Mesenchymal stem cell (in vitro differentiated cells and primary cell): ENCODE data around the gene ASB9.
A peak's percentile ranks its signal among the peaks of the same experiment; 100 is the strongest.

Source experiments
- DNase-seq: peaks from one replicate; pipeline ENCODE4 v3.0.0-alpha.2; 2013
- H2AFZ ChIP-seq: one replicate; pipeline ENCODE4 v1.6.1; 2013; ENCODE audit warnings: low read depth, mild to moderate bottlenecking, control low read depth, inconsistent platforms, low read length, moderate library complexity
- H2AK5ac ChIP-seq: 2 replicates; pipeline ENCODE4 v1.6.1; 2013; ENCODE audit warnings: low read length, moderate library complexity, mild to moderate bottlenecking, inconsistent platforms; ENCODE audit not compliant: severe bottlenecking
- H2BK120ac ChIP-seq: one replicate; pipeline ENCODE4 v1.6.1; 2013; ENCODE audit warnings: low read depth, mild to moderate bottlenecking, inconsistent platforms, low read length, moderate library complexity
- H2BK12ac ChIP-seq, 2 experiments: one replicate each; pipeline ENCODE4 v1.6.1; 2013; ENCODE audit warnings: inconsistent platforms in 2 of 2, low read length in 2 of 2, mild to moderate bottlenecking in 2 of 2, moderate library complexity in 2 of 2, control low read depth in 1 of 2
- H2BK15ac ChIP-seq: one replicate; pipeline ENCODE4 v1.6.1; 2013; ENCODE audit warnings: mild to moderate bottlenecking, low read depth, inconsistent platforms; ENCODE audit not compliant: poor library complexity, severe bottlenecking
- H2BK5ac ChIP-seq: 2 replicates; pipeline ENCODE4 v1.6.1; 2013; ENCODE audit warnings: low read depth, mild to moderate bottlenecking, low read length, control low read depth, inconsistent platforms; ENCODE audit not compliant: poor library complexity, severe bottlenecking
- H3K14ac ChIP-seq, 2 experiments: one replicate each; pipeline ENCODE4 v1.6.1; 2013; ENCODE audit warnings: inconsistent platforms in 2 of 2, low read length in 2 of 2, control low read depth in 1 of 2, mild to moderate bottlenecking in 1 of 2, moderate library complexity in 1 of 2
- H3K18ac ChIP-seq, 2 experiments: one replicate each; pipeline ENCODE4 v1.6.1; 2013; ENCODE audit warnings: inconsistent platforms in 2 of 2, low read length in 2 of 2, control low read depth in 1 of 2, low read depth in 1 of 2, mild to moderate bottlenecking in 1 of 2
- H3K23ac ChIP-seq, 2 experiments: one replicate each; pipeline ENCODE4 v1.6.1; 2013; ENCODE audit warnings: inconsistent platforms in 2 of 2, low read length in 2 of 2, mild to moderate bottlenecking in 2 of 2, moderate library complexity in 2 of 2, control low read depth in 1 of 2
- H3K27ac ChIP-seq: 2 replicates; pipeline ENCODE4 v1.5.1; 2013; ENCODE audit warnings: mild to moderate bottlenecking, moderate library complexity, low read length, control low read depth, inconsistent platforms; ENCODE audit not compliant: poor library complexity, severe bottlenecking
- H3K27me3 ChIP-seq, 2 experiments: 2 replicates each; pipeline versions ENCODE4 v1.6.1 to v1.7.0; 2013; ENCODE audit warnings: low read length in 2 of 2, mild to moderate bottlenecking in 2 of 2, moderate library complexity in 2 of 2, control low read depth in 1 of 2, inconsistent platforms in 1 of 2; ENCODE audit not compliant: control insufficient read depth in 1 of 2, insufficient read depth in 1 of 2
- H3K36me3 ChIP-seq, 2 experiments: 2 replicates each; pipeline versions ENCODE4 v1.6.1 to v1.7.0; 2013; ENCODE audit warnings: low read length in 2 of 2, control low read depth in 1 of 2, inconsistent platforms in 1 of 2, low read depth in 1 of 2, mild to moderate bottlenecking in 1 of 2; ENCODE audit not compliant: insufficient read depth in 2 of 2, control insufficient read depth in 1 of 2
- H3K4ac ChIP-seq, 2 experiments: one replicate each; pipeline ENCODE4 v1.6.1; 2013; ENCODE audit warnings: inconsistent platforms in 2 of 2, low read length in 2 of 2, mild to moderate bottlenecking in 2 of 2, moderate library complexity in 2 of 2, control low read depth in 1 of 2, low read depth in 1 of 2
- H3K4me1 ChIP-seq: 2 replicates; pipeline ENCODE4 v1.6.1; 2013; ENCODE audit warnings: low read depth, low read length, control low read depth; ENCODE audit not compliant: control insufficient read depth, insufficient read depth
- H3K4me2 ChIP-seq: 2 replicates; pipeline ENCODE4 v1.6.1; 2013; ENCODE audit warnings: low read length, mild to moderate bottlenecking, inconsistent platforms; ENCODE audit not compliant: poor library complexity, severe bottlenecking
- H3K4me3 ChIP-seq, 2 experiments: 2 replicates each; pipeline versions ENCODE4 v1.5.1 to v1.7.0; 2013; ENCODE audit warnings: low read length in 2 of 2, mild to moderate bottlenecking in 2 of 2, control low read depth in 1 of 2, low read depth in 1 of 2; ENCODE audit not compliant: insufficient read depth in 1 of 2
- H3K79me1 ChIP-seq: replicated peaks from 2 replicates; pipeline ENCODE4 v1.6.1; 2013; ENCODE audit warnings: mild to moderate bottlenecking, control low read depth, low read length, inconsistent platforms; ENCODE audit not compliant: poor library complexity, severe bottlenecking
- H3K9ac ChIP-seq: 2 replicates; pipeline ENCODE4 v1.7.0; 2013; ENCODE audit warnings: mild to moderate bottlenecking, low read length, moderate library complexity
- H3K9me3 ChIP-seq: 2 replicates; pipeline ENCODE4 v1.7.0; 2013; ENCODE audit warnings: mild to moderate bottlenecking, low read length; ENCODE audit not compliant: control insufficient read depth
- H4K8ac ChIP-seq: one replicate; pipeline ENCODE4 v1.6.1; 2013; ENCODE audit warnings: inconsistent platforms, mild to moderate bottlenecking, low read length, moderate library complexity
- H4K91ac ChIP-seq: one replicate; pipeline ENCODE4 v1.6.1; 2013; ENCODE audit warnings: mild to moderate bottlenecking, low read length, inconsistent platforms
- WGBS: methylation state at CpG from one replicate; pipeline ENCODE4 v1.1.7; 2013; ENCODE audit warnings: mixed read lengths; 5-methylcytosine and 5-hydroxymethylcytosine counted together

Gene ASB9

GRCh38 chrX:15206306-15206705, 63.6 kb downstream of the ASB9 start:
- no peaks in the 10 kb centered on the region for H3K9me3 ChIP-seq
- H3K36me3 ChIP-seq = no peaks in the 10 kb centered on the region
- H3K4me2 ChIP-seq = no peak overlapping the region
- WGBS = no CpG with 5 or more reads among the region's 1 CpG
- no peaks in the 10 kb centered on the region for H3K4me1 ChIP-seq
- no peak overlapping the region for H3K14ac ChIP-seq
- no peak overlapping the region for H3K4me3 ChIP-seq
- no peak overlapping the region for H2BK15ac ChIP-seq
- no peaks in the 10 kb centered on the region for H3K79me1 ChIP-seq
- H3K27me3 ChIP-seq = no peaks in the 10 kb centered on the region
- no peak overlapping the region for H4K91ac ChIP-seq
- no peak overlapping the region for H3K23ac ChIP-seq
- no peak for DNase-seq
- H3K27ac ChIP-seq = no peak overlapping the region
- no peak overlapping the region for H2BK5ac ChIP-seq
- H2BK120ac ChIP-seq = no peak overlapping the region
- H2AFZ ChIP-seq = no peak overlapping the region
- H3K4ac ChIP-seq = no peak overlapping the region
- no peak overlapping the region for H4K8ac ChIP-seq
- no peak overlapping the region for H3K18ac ChIP-seq
- no peak overlapping the region for H2BK12ac ChIP-seq
- H2AK5ac ChIP-seq = no peak overlapping the region
- H3K9ac ChIP-seq = no peak overlapping the region

GRCh38 chrX:15204130-15204751, 65.6 kb downstream of the ASB9 start:
- Histone ChIP-seq H2BK120ac (no peak overlapping the region), H4K91ac (no peak overlapping the region), H2AK5ac (no peak overlapping the region), H3K79me1 (no peaks in the 10 kb centered on the region), H3K9ac (no peak overlapping the region), H2AFZ (no peak overlapping the region), H3K9me3 (no peaks in the 10 kb centered on the region), H3K14ac (no peak overlapping the region), H3K36me3 (no peaks in the 10 kb centered on the region), H2BK5ac (no peak overlapping the region), H2BK15ac (no peak overlapping the region), H3K4me3 (no peak overlapping the region), H3K4me1 (no peaks in the 10 kb centered on the region), H4K8ac (no peak overlapping the region), H3K23ac (no peak overlapping the region), H3K18ac (no peak overlapping the region), H2BK12ac (no peak overlapping the region), H3K27me3 (no peaks in the 10 kb centered on the region), H3K4me2 (no peak overlapping the region), H3K4ac (no peak overlapping the region), H3K27ac (no peak overlapping the region)
- 94% methylated on average over 3 of the region's 4 CpGs for WGBS
- DNase-seq = no peak

DNA sequence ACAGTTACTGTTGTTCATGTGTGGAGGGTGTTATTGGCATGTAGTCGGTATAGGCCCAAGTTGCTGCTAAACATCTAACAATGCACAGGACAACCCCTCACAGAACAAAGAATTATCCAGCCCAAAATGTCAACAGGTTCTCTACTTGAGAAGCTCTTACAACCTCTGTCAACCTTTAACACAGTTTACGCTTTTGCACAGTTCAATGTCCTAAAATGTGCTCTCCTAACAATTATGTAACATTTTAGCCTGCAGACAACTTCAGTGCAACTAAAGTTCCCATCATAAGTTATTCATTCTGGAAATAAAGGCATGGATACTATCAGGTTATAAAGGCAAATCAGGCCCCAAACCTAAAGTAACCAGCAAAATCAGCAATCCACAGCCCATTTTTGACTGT, 66.2 kb downstream of the ASB9 start:
- no peaks in the 10 kb centered on the region for H3K27me3 ChIP-seq
- H3K27ac ChIP-seq = no peak overlapping the region
- no peak overlapping the region for H2BK15ac ChIP-seq
- WGBS = 100% methylated on average over 1 of the region's 2 CpGs
- H4K91ac ChIP-seq = no peak overlapping the region
- H2BK12ac ChIP-seq = no peak overlapping the region
- H2BK5ac ChIP-seq = no peak overlapping the region
- no peak overlapping the region for H3K14ac ChIP-seq
- H3K79me1 ChIP-seq = no peaks in the 10 kb centered on the region
- no peak overlapping the region for H2BK120ac ChIP-seq
- H3K4ac ChIP-seq = no peak overlapping the region
- no peaks in the 10 kb centered on the region for H3K36me3 ChIP-seq
- no peak overlapping the region for H3K9ac ChIP-seq
- no peak overlapping the region for H2AFZ ChIP-seq
- H3K9me3 ChIP-seq = no peaks in the 10 kb centered on the region
- H3K18ac ChIP-seq = no peak overlapping the region
- no peak overlapping the region for H4K8ac ChIP-seq
- H3K4me3 ChIP-seq = no peak overlapping the region
- H3K4me2 ChIP-seq = no peak overlapping the region
- no peaks in the 10 kb centered on the region for H3K4me1 ChIP-seq
- no peak for DNase-seq
- no peak overlapping the region for H3K23ac ChIP-seq
- no peak overlapping the region for H2AK5ac ChIP-seq

DNA sequence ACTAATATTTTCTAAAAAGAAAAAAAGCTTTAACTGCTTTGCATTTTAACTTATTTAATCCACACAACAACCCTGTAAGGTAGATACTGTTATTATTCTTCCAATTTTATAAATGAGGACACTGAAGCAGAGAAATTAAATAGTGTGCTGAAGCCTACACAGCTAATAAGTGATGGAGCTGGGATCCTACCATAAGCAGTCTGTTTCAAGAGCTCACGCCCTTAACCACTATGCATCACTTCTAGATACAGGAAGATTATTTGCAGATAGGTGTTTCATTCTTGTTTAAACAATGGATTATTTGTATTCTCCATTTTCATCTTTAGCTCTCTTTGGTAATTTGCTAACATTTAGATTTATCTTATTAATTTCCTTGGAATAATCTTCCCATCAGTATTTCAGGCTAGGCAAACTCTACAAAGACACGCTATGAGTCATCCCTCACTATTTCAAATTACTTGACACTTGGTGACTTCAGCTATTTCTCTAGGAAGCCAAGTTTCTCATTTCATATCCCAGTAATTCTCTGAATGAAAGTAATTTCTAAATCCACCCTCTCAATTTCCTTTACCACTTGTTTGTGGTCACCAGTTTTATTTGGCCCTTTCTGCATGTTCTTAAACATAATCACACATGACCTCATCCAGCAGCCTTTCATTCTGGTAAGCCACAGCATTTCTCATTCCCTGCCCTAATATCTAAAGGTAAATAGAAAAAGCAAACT, 67.3 kb downstream of the ASB9 start:
- H3K4ac ChIP-seq = no peak overlapping the region
- no peak overlapping the region for H2BK12ac ChIP-seq
- H4K8ac ChIP-seq = no peak overlapping the region
- H3K9me3 ChIP-seq = no peaks in the 10 kb centered on the region
- no peak overlapping the region for H2BK15ac ChIP-seq
- H3K4me2 ChIP-seq = no peak overlapping the region
- H3K36me3 ChIP-seq = no peaks in the 10 kb centered on the region
- H3K14ac ChIP-seq = no peak overlapping the region
- H3K27ac ChIP-seq = no peak overlapping the region
- DNase-seq = peak; percentile 45
- no peak overlapping the region for H3K4me3 ChIP-seq
- no peaks in the 10 kb centered on the region for H3K27me3 ChIP-seq
- no peak overlapping the region for H2AFZ ChIP-seq
- H3K79me1 ChIP-seq = no peaks in the 10 kb centered on the region
- no peak overlapping the region for H3K23ac ChIP-seq
- no peak overlapping the region for H2BK120ac ChIP-seq
- WGBS = 45% methylated on average over 1 of the region's 2 CpGs
- no peaks in the 10 kb centered on the region for H3K4me1 ChIP-seq
- H4K91ac ChIP-seq = no peak overlapping the region
- no peak overlapping the region for H2BK5ac ChIP-seq
- H3K18ac ChIP-seq = no peak overlapping the region
- H2AK5ac ChIP-seq = no peak overlapping the region
- H3K9ac ChIP-seq = no peak overlapping the region
